Common myeloid progenitor, CD34-positive (primary cell): ENCODE data around the gene MTG2. TPM values are rescaled to one million over a fixed set of nuclear protein-coding genes. Genes with fewer than 3 reads are reported as not detected.

Source experiments
- CTCF ChIA-PET: fragments of 350-600 bp; sonication (Branson Sonifier 250); formaldehyde crosslinking; loops from one replicate; lab custom pipeline; 2021; ENCODE audit warnings: antibody characterized with exemption; lab: Charles Lee
- POLR2A ChIA-PET: fragments of 350-600 bp; sonication (Branson Sonifier 250); formaldehyde crosslinking; loops from one replicate; lab custom pipeline; 2021; ENCODE audit warnings: antibody characterized with exemption; lab: Charles Lee
- DNase-seq, 3 donors: peaks; one replicate each; pipeline versions ENCODE4 v3.0.0 to v3.0.0-alpha.2; 2013
- H3K27ac ChIP-seq, 2 experiments: 1 replicate in 1 of 2; 2 replicates in 1 of 2; pipeline ENCODE4 v1.7.0; 2013; ENCODE audit warnings: inconsistent platforms in 2 of 2, low read length in 2 of 2, mild to moderate bottlenecking in 2 of 2, low read depth in 1 of 2, moderate library complexity in 1 of 2; ENCODE audit not compliant: severe bottlenecking in 2 of 2, insufficient read depth in 1 of 2, poor library complexity in 1 of 2
- H3K27me3 ChIP-seq, 5 experiments: replicated peaks in 2 of 5; 1 replicate in 3 of 5; 2 replicates in 2 of 5; pipeline versions ENCODE4 v1.6.1 to v1.7.0; 2013; ENCODE audit warnings: low read length in 4 of 5, mild to moderate bottlenecking in 2 of 5, moderate library complexity in 2 of 5, inconsistent platforms in 1 of 5; ENCODE audit not compliant: insufficient read depth in 5 of 5, control insufficient read depth in 4 of 5
- H3K36me3 ChIP-seq, 4 experiments: 1 replicate in 2 of 4; 2 replicates in 2 of 4; pipeline versions ENCODE4 v1.6.1 to v1.7.0; 2013; ENCODE audit warnings: low read length in 3 of 4, control low read depth in 1 of 4, mild to moderate bottlenecking in 1 of 4; ENCODE audit not compliant: control insufficient read depth in 4 of 4, insufficient read depth in 4 of 4
- H3K4me1 ChIP-seq, 4 experiments: 1 replicate in 3 of 4; 2 replicates in 1 of 4; pipeline versions ENCODE4 v1.6.1 to v1.7.1; 2013; ENCODE audit warnings: low read length in 3 of 4, mild to moderate bottlenecking in 3 of 4, control low read depth in 1 of 4, inconsistent platforms in 1 of 4, moderate library complexity in 1 of 4; ENCODE audit not compliant: control insufficient read depth in 4 of 4, insufficient read depth in 4 of 4; ENCODE audit errors: control extremely low read depth in 1 of 4
- H3K4me3 ChIP-seq, 7 experiments: 1 replicate in 4 of 7; 2 replicates in 3 of 7; pipeline versions ENCODE4 v1.5.1 to v1.7.0; 2013; ENCODE audit warnings: mild to moderate bottlenecking in 7 of 7, low read length in 6 of 7, moderate library complexity in 6 of 7, inconsistent platforms in 2 of 7, low read depth in 2 of 7, control low read depth in 1 of 7; ENCODE audit not compliant: insufficient read depth in 4 of 7, control insufficient read depth in 1 of 7; ENCODE audit errors: extremely low read depth in 1 of 7
- H3K9me3 ChIP-seq, 5 experiments: 1 replicate in 4 of 5; 2 replicates in 1 of 5; pipeline versions ENCODE4 v1.6.1 to v1.7.1; 2013; ENCODE audit warnings: low read length in 4 of 5, mild to moderate bottlenecking in 2 of 5, inconsistent platforms in 1 of 5, low read depth in 1 of 5, moderate library complexity in 1 of 5; ENCODE audit not compliant: control insufficient read depth in 4 of 5, insufficient read depth in 2 of 5; ENCODE audit errors: control extremely low read depth in 1 of 5
- WGBS: methylation state at CpG from one replicate; pipeline ENCODE4 v1.1.5; 2013; ENCODE audit not compliant: insufficient coverage; 5-methylcytosine and 5-hydroxymethylcytosine counted together
- polyA plus RNA-seq: library from polyadenylated mRNA; unstranded; fragments of 120-200 nt; gene quantifications from one replicate; pipeline ENCODE4 v1.2.1, GENCODE V29; 2013

Gene MTG2, protein sequence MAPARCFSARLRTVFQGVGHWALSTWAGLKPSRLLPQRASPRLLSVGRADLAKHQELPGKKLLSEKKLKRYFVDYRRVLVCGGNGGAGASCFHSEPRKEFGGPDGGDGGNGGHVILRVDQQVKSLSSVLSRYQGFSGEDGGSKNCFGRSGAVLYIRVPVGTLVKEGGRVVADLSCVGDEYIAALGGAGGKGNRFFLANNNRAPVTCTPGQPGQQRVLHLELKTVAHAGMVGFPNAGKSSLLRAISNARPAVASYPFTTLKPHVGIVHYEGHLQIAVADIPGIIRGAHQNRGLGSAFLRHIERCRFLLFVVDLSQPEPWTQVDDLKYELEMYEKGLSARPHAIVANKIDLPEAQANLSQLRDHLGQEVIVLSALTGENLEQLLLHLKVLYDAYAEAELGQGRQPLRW
- polyA plus RNA-seq: 17.2 TPM

GRCh38 chr20:62182469-62183425 is at the start of gene MTG2:
TSS of gene MTG2 (plus strand) at chr20:62183028. CDS start at chr20:62193421, 10,393 bp downstream.
- ChIA-PET CTCF (no interaction called here), POLR2A (no interaction called here)
- peak; percentile 95 to 97 (median 97) for DNase-seq
- H3K36me3 ChIP-seq: peaks cover 2 to 16% (median 6%) of the 10 kb centered on the region in 4 experiments
- H3K27ac ChIP-seq: peak within 1 kb of the TSS; percentile 97 to 99
- H3K27me3 ChIP-seq: no peaks in the 10 kb centered on the region
- under 1% methylated on average over 86 of the region's 96 CpGs for WGBS
- H3K9me3 ChIP-seq: no peaks in the 10 kb centered on the region
- H3K4me3 ChIP-seq: peak within 1 kb of the TSS; percentile 72 to 99 (median 87)
- peaks cover 9 to 22% (median 15%) of the 10 kb centered on the region in 4 experiments for H3K4me1 ChIP-seq

- H3K27ac ChIP-seq: peak overlapping the region; percentile 22 to 23
- H3K4me3 ChIP-seq: peak overlapping the region in 2 of 7 experiments; percentile 13 to 28
- 50% methylated on average over 27 of the region's 29 CpGs for WGBS
These were observed 49.6 kb upstream of the MTG2 start for GRCh38 chr20:62133051-62133845.

GRCh38 chr20:62133864-62134263 is 49.0 kb upstream of the MTG2 start:
- ChIA-PET POLR2A (interaction anchor here (1.3 kb wide), 1 partner anchor 68 kb away, joined by 5 read pairs; the partner anchor contains the start of gene TAF4), CTCF (interaction anchor here (0.7 to 7.8 kb wide), 7 partner anchors 8 to 123 kb away, joined by 4 to 113 read pairs (median 13); partner anchors contain the start of genes PSMA7 and SS18L1)
- H3K9me3 ChIP-seq: no peaks in the 10 kb centered on the region
- no peaks in the 10 kb centered on the region for H3K27me3 ChIP-seq
- no peak overlapping the region for H3K4me3 ChIP-seq
- WGBS: 89% methylated on average over 9 of the region's 12 CpGs
- peak in 2 of 3 donors; percentile 54 to 66 for DNase-seq
- peaks cover 16 to 94% (median 71%) of the 10 kb centered on the region in 4 experiments for H3K36me3 ChIP-seq
- H3K27ac ChIP-seq: no peak overlapping the region
- H3K4me1 ChIP-seq: peaks cover 0 to 37% (median 18%) of the 10 kb centered on the region in 4 experiments

More at GRCh38 chr20:62133051-62133845, 49.6 kb upstream of the MTG2 start:
- DNase-seq: peak in 2 of 3 donors; percentile 29 to 32
- Histone ChIP-seq H3K27me3 (no peaks in the 10 kb centered on the region), H3K4me1 (peaks cover 0 to 37% (median 18%) of the 10 kb centered on the region in 4 experiments), H3K36me3 (peaks cover 18 to 96% (median 70%) of the 10 kb centered on the region in 4 experiments), H3K9me3 (no peaks in the 10 kb centered on the region)
- CTCF ChIA-PET: interaction anchor here (1.0 to 7.8 kb wide), 9 partner anchors 7 to 127 kb away, joined by 3 to 113 read pairs (median 4); partner anchors contain the start of genes PSMA7 and SS18L1
- POLR2A ChIA-PET: interaction anchor here (0.6 to 1.3 kb wide), 4 partner anchors 8 to 67 kb away, joined by 3 to 5 read pairs (median 4); partner anchors contain the start of gene TAF4

GRCh38 chr20:62134735-62135231 is 48.0 kb upstream of the MTG2 start:
- Histone ChIP-seq H3K27me3 (no peaks in the 10 kb centered on the region), H3K36me3 (peaks cover 22 to 94% (median 74%) of the 10 kb centered on the region in 4 experiments), H3K9me3 (no peaks in the 10 kb centered on the region), H3K4me1 (peaks cover 0 to 35% (median 18%) of the 10 kb centered on the region in 4 experiments), H3K4me3 (no peak overlapping the region), H3K27ac (peak overlapping the region in 1 of 2 experiments; percentile 6)
- 100% methylated on average over 6 of the region's 11 CpGs for WGBS
- POLR2A ChIA-PET: interaction anchor here (1.3 to 1.5 kb wide), 2 partner anchors 13 to 69 kb away, joined by 5 read pairs; partner anchors contain the start of genes LSM14B and TAF4
- no peak for DNase-seq
- CTCF ChIA-PET: interaction anchor here (1.1 to 7.8 kb wide), 7 partner anchors 9 to 125 kb away, joined by 3 to 113 read pairs (median 22); no protein-coding TSS in a partner anchor

DNA sequence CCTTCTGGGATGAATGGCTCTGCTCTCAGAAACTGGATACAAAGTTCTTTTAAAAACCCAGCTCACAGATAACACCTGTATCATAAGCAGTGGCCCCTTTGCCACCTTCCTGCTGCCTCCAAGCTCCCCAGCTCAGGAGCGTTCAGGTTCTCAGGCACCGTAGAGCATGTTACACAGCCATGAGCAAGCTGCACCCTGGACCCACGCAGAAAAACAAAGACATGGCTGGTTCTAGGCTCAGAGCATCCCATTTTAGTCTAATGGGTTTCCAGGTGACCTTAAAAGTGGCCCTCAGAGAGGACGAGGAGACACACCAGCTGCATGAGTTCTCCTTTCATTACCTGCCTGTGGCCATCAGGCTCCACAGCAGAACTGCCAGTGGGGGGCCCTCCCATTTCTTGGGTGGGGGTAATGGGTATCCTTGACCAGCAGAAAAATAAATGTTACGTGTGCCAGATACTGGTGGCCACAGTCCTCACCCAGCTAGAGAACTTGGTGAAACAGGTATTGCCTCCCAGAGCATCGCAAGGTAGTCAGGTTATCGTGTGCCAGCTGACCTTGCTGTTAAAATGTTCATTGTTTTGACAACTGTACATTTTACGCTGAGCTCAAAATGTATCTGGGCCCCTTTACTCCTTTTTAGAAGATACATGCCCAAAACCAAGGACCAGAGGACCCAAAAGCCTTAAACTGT is 47.1 kb upstream of the MTG2 start:
- no peaks in the 10 kb centered on the region for H3K27me3 ChIP-seq
- H3K9me3 ChIP-seq: no peaks in the 10 kb centered on the region
- WGBS: 98% methylated on average over 8 of the region's 8 CpGs
- ChIA-PET CTCF (interaction anchor here (1.1 to 7.8 kb wide), 9 partner anchors 10 to 126 kb away, joined by 3 to 113 read pairs (median 11); no protein-coding TSS in a partner anchor), POLR2A (interaction anchor here (1.2 to 1.5 kb wide), 2 partner anchors 10 to 14 kb away, joined by 3 to 5 read pairs; partner anchors contain the start of gene LSM14B)
- H3K27ac ChIP-seq: no peak overlapping the region
- DNase-seq: no peak
- H3K4me1 ChIP-seq: peaks cover 0 to 36% (median 18%) of the 10 kb centered on the region in 4 experiments
- H3K36me3 ChIP-seq: peaks cover 17 to 94% (median 74%) of the 10 kb centered on the region in 4 experiments
- H3K4me3 ChIP-seq: no peak overlapping the region
